C4-2B (cell line): ENCODE measurements around the gene PRPH.
"Not testable (repeated sequence)": the region's sequence is repeated elsewhere in the genome, so short reads cannot be mapped to it uniquely, and the experiment has no call there.

Source experiments
- ZFX ChIP-seq: fragments of 450-650 bp; IDR thresholded peaks from 2 replicates; pipeline ENCODE4 v1.6.1; 2017
- TF ChIP-seq, protein P1 (sequence below): fragments of 450-650 bp; conservative IDR thresholded peaks from 2 replicates; pipeline ENCODE4 v1.5.1; 2017; ENCODE audit warnings: mild to moderate bottlenecking

- TF ChIP-seq, protein P1, sequence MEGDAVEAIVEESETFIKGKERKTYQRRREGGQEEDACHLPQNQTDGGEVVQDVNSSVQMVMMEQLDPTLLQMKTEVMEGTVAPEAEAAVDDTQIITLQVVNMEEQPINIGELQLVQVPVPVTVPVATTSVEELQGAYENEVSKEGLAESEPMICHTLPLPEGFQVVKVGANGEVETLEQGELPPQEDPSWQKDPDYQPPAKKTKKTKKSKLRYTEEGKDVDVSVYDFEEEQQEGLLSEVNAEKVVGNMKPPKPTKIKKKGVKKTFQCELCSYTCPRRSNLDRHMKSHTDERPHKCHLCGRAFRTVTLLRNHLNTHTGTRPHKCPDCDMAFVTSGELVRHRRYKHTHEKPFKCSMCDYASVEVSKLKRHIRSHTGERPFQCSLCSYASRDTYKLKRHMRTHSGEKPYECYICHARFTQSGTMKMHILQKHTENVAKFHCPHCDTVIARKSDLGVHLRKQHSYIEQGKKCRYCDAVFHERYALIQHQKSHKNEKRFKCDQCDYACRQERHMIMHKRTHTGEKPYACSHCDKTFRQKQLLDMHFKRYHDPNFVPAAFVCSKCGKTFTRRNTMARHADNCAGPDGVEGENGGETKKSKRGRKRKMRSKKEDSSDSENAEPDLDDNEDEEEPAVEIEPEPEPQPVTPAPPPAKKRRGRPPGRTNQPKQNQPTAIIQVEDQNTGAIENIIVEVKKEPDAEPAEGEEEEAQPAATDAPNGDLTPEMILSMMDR, result not testable (repeated sequence)
- not testable (repeated sequence) for TF ChIP-seq ZFX
Measured at GRCh38 chr12:49317118-49317517, 22.2 kb downstream of the PRPH start.
